Neuronal stem cell (in vitro differentiated cells): Measurements from ENCODE around the gene HLA-DMA.

Experiments
- DNase-seq: peaks from one replicate; pipeline ENCODE4 v3.0.0-alpha.2; 2013; ENCODE audit warnings: low spot score
- H2AFZ ChIP-seq: one replicate; pipeline ENCODE4 v1.6.1; 2013; ENCODE audit warnings: mild to moderate bottlenecking, low read length, inconsistent platforms
- H2AK5ac ChIP-seq: 2 replicates; pipeline ENCODE4 v1.6.1; 2013; ENCODE audit warnings: low read depth, mild to moderate bottlenecking, inconsistent platforms, low read length, moderate library complexity, mixed read lengths
- H2BK120ac ChIP-seq: 2 replicates; pipeline ENCODE4 v1.6.1; 2013; ENCODE audit warnings: low read depth, mild to moderate bottlenecking, inconsistent platforms, low read length, moderate library complexity, mixed read lengths
- H2BK12ac ChIP-seq: one replicate; pipeline ENCODE4 v1.6.1; 2013; ENCODE audit warnings: low read length, inconsistent platforms
- H2BK15ac ChIP-seq: 2 replicates; pipeline ENCODE4 v1.6.1; 2013; ENCODE audit warnings: mild to moderate bottlenecking, low read length, inconsistent platforms, mixed read lengths
- H2BK5ac ChIP-seq: one replicate; pipeline ENCODE4 v1.6.1; 2013; ENCODE audit warnings: inconsistent platforms, mild to moderate bottlenecking, low read length, moderate library complexity
- H3K14ac ChIP-seq: one replicate; pipeline ENCODE4 v1.6.1; 2013; ENCODE audit warnings: low read length, inconsistent platforms
- H3K18ac ChIP-seq: 2 replicates; pipeline ENCODE4 v1.6.1; 2013; ENCODE audit warnings: low read length, inconsistent platforms
- H3K23ac ChIP-seq: 2 replicates; pipeline ENCODE4 v1.6.1; 2013; ENCODE audit warnings: low read depth, mild to moderate bottlenecking, mixed read lengths, low read length, inconsistent platforms; ENCODE audit not compliant: poor library complexity
- H3K27ac ChIP-seq: replicated peaks from 3 replicates; pipeline ENCODE4 v1.5.1; 2013; ENCODE audit warnings: low read length, inconsistent platforms
- H3K27me3 ChIP-seq, 3 experiments: 2 replicates each; pipeline ENCODE4 v1.6.1; 2013; ENCODE audit warnings: low read length in 3 of 3, mild to moderate bottlenecking in 2 of 3, inconsistent platforms in 1 of 3, low read depth in 1 of 3, mixed read lengths in 1 of 3, moderate library complexity in 1 of 3; ENCODE audit not compliant: control insufficient read depth in 3 of 3, insufficient read depth in 3 of 3
- H3K36me3 ChIP-seq, 2 donors: replicated peaks in 1 of 2; 2 replicates each; pipeline ENCODE4 v1.6.1; 2013; ENCODE audit warnings: low read length in 2 of 2; ENCODE audit not compliant: control insufficient read depth in 2 of 2, insufficient read depth in 2 of 2
- H3K4ac ChIP-seq: 2 replicates; pipeline ENCODE4 v1.6.1; 2013; ENCODE audit warnings: inconsistent platforms, mild to moderate bottlenecking, low read length, moderate library complexity
- H3K4me1 ChIP-seq, 2 donors: 1 replicate in 1 of 2; 2 replicates in 1 of 2; pipeline ENCODE4 v1.6.1; 2013; ENCODE audit warnings: low read length in 2 of 2, low read depth in 1 of 2; ENCODE audit not compliant: control insufficient read depth in 2 of 2, insufficient read depth in 1 of 2
- H3K4me2 ChIP-seq: one replicate; pipeline ENCODE4 v1.6.1; 2013; ENCODE audit warnings: mild to moderate bottlenecking, low read length, inconsistent platforms; ENCODE audit not compliant: insufficient read depth, poor library complexity, severe bottlenecking
- H3K4me3 ChIP-seq, 2 donors: 2 replicates each; pipeline ENCODE4 v1.5.1; 2013; ENCODE audit warnings: low read length in 2 of 2, mild to moderate bottlenecking in 2 of 2, inconsistent platforms in 1 of 2, moderate library complexity in 1 of 2
- H3K79me1 ChIP-seq: one replicate; pipeline ENCODE4 v1.6.1; 2013; ENCODE audit warnings: low read depth, mild to moderate bottlenecking, inconsistent platforms, low read length, moderate library complexity
- H3K9ac ChIP-seq: one replicate; pipeline ENCODE4 v1.6.1; 2013; ENCODE audit warnings: mild to moderate bottlenecking, low read depth, low read length, inconsistent platforms; ENCODE audit not compliant: poor library complexity
- H3K9me3 ChIP-seq, 2 donors: replicated peaks in 1 of 2; 2 replicates each; pipeline versions ENCODE3 to v1.6.1; 2013; ENCODE audit warnings: low read length in 2 of 2, mild to moderate bottlenecking in 2 of 2, inconsistent platforms in 1 of 2, low read depth in 1 of 2, mixed read lengths in 1 of 2, moderate library complexity in 1 of 2; ENCODE audit not compliant: control insufficient read depth in 2 of 2, insufficient read depth in 1 of 2
- H4K8ac ChIP-seq: one replicate; pipeline ENCODE4 v1.6.1; 2013; ENCODE audit warnings: low read depth, mild to moderate bottlenecking, inconsistent platforms, low read length, moderate library complexity
- H4K91ac ChIP-seq: one replicate; pipeline ENCODE4 v1.6.1; 2013; ENCODE audit warnings: low read length, low read depth, mild to moderate bottlenecking, inconsistent platforms; ENCODE audit not compliant: poor library complexity
- WGBS, 2 donors: extraction: QIAGEN DNeasy Blood & Tissue Kit; methylation state at CpG; one replicate each; pipeline ENCODE4 v1.1.7; 2013; ENCODE audit warnings: missing lambda C conversion rate in 2 of 2, mixed read lengths in 1 of 2; ENCODE audit not compliant: insufficient read length in 2 of 2, insufficient replicate concordance in 1 of 2; ENCODE audit errors: extremely low coverage in 2 of 2; 5-methylcytosine and 5-hydroxymethylcytosine counted together

HLA-DMA gene

DNA sequence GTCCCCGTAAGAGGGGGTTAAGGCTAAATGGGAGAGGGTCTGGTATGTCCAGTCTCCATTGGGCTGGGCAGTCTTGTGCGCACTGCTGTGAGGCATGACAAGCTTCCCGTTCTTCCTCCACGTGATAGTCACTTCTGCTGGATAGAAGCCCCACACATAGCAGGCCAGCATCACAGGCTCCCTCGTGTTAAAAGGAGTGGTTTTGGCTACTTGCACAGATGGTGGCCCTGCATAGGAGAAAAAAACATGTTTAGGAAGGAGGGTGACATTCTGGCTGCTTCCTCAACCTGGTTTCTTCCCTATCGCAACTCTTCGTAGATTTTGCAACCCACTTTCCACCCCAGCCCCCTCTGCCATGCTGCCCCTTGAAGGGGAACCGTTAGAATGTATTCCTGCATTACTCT lies 15.7 kb downstream of the HLA-DMA start:
- H3K9me3 ChIP-seq: no peaks in the 10 kb centered on the region
- H2BK15ac ChIP-seq: no peak overlapping the region
- no peak overlapping the region for H3K23ac ChIP-seq
- H4K91ac ChIP-seq: no peak overlapping the region
- H3K18ac ChIP-seq: no peak overlapping the region
- H2BK120ac ChIP-seq: no peak overlapping the region
- no peaks in the 10 kb centered on the region for H3K4me1 ChIP-seq
- H3K14ac ChIP-seq: no peak overlapping the region
- H3K36me3 ChIP-seq: no peaks in the 10 kb centered on the region
- no peak overlapping the region for H2AK5ac ChIP-seq
- WGBS, 2 donors: no CpG with 5 or more reads among the region's 8 CpGs
- no peak overlapping the region for H3K4ac ChIP-seq
- H3K4me2 ChIP-seq: no peak overlapping the region
- H3K27me3 ChIP-seq: peaks cover 0 to 37% (median 0%) of the 10 kb centered on the region in 3 experiments
- H2AFZ ChIP-seq: no peak overlapping the region
- DNase-seq: no peak
- no peak overlapping the region for H3K27ac ChIP-seq
- no peak overlapping the region for H4K8ac ChIP-seq
- no peak overlapping the region for H2BK5ac ChIP-seq
- H3K4me3 ChIP-seq: no peak overlapping the region
- H2BK12ac ChIP-seq: no peak overlapping the region
- H3K9ac ChIP-seq: no peak overlapping the region
- no peaks in the 10 kb centered on the region for H3K79me1 ChIP-seq

DNA sequence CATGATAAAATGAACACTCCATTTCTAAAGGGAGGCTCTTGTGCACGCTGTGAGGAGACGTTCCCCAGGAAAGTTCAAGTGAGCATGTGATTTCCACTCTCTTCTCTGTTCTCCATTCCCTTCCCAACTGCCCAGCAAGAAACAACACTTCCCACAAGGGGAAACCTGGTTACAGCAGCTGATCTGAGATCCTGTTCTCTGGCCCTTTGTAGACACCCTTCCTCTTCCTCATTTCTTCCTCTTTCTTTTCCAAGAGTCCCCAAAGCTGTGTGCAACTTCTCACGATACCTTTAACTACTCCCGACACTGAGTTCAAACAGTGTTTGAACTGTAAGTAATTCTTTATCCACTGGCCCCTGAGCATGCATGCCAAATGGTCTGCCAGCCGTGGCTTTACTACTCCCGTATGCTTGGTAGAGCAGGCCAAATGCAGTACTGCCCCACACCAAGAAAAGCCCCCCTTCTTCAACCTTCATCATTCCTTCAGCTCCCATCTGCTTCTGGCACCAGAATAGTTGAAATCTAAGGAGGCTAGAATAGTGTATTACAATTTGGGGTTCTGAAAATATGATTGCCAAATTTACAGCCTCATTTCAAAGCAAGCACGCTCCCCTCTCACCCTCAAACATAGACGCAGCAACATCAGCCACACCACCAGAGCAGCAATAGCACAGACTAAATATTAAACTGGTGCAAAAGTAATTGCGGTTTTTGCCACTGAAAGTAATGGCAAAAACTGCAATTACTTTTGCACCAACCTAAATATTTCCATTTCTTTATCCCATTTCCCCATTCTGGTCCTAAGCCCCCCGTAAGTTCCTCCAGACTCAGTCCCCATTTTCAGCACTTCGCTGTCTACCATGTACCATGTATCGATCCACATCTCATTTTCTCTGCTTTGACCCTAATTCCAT lies 16.4 kb downstream of the HLA-DMA start:
- Histone ChIP-seq H3K36me3 (no peaks in the 10 kb centered on the region), H4K8ac (no peak overlapping the region), H3K14ac (no peak overlapping the region), H3K9me3 (no peaks in the 10 kb centered on the region), H2AK5ac (no peak overlapping the region), H2AFZ (no peak overlapping the region), H3K4me3 (no peak overlapping the region), H2BK12ac (no peak overlapping the region), H3K79me1 (no peaks in the 10 kb centered on the region), H3K23ac (no peak overlapping the region), H4K91ac (no peak overlapping the region), H3K9ac (no peak overlapping the region), H3K4ac (no peak overlapping the region), H3K27me3 (peaks cover 0 to 37% (median 0%) of the 10 kb centered on the region in 3 experiments), H3K27ac (no peak overlapping the region), H3K4me1 (no peaks in the 10 kb centered on the region), H2BK120ac (no peak overlapping the region), H3K18ac (no peak overlapping the region), H2BK5ac (no peak overlapping the region), H2BK15ac (no peak overlapping the region), H3K4me2 (no peak overlapping the region)
- DNase-seq: no peak
- no CpG with 5 or more reads among the region's 12 CpGs for WGBS, 2 donors

DNA sequence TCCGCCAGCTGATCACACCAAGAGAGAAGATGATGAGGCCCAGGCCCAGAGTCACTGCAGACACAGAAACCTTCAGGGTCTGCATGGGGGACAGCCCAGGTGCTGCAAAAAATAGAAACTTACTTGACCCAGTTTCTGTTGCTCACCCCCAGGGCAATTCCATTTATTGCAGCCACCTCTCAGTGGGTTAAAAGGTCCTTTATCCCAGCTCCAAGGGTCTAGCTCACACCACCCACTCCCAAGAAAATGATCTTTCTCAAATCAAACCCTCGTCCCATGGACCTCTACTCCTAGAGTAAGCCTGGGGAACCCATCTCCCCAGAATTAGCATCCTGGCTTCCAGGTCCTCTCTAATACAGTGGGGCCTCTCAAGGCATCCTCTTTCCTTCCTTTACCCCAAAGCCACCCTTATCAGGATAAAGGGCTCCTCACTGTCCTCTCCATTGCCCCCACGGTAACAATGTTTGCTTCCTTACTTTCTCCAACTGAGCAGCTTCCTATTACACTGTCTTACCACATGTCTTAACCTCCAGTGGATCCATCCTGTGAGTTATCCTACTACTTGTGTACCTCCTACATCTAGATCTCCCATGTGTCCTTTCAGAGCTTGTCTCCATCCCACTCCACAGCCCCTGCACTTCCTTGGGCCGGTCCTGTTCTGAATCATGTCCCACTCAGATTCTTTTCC lies 17.2 kb downstream of the HLA-DMA start:
- Histone ChIP-seq H3K14ac (no peak overlapping the region), H2BK15ac (no peak overlapping the region), H3K4me1 (no peaks in the 10 kb centered on the region), H2AK5ac (no peak overlapping the region), H4K91ac (no peak overlapping the region), H3K79me1 (no peaks in the 10 kb centered on the region), H3K27me3 (peaks cover 0 to 44% (median 0%) of the 10 kb centered on the region in 3 experiments), H3K23ac (no peak overlapping the region), H3K18ac (no peak overlapping the region), H2BK120ac (no peak overlapping the region), H3K27ac (no peak overlapping the region), H2AFZ (no peak overlapping the region), H3K9me3 (no peaks in the 10 kb centered on the region), H3K4ac (no peak overlapping the region), H3K9ac (no peak overlapping the region), H2BK5ac (no peak overlapping the region), H2BK12ac (no peak overlapping the region), H3K4me3 (no peak overlapping the region), H4K8ac (no peak overlapping the region), H3K4me2 (no peak overlapping the region), H3K36me3 (no peaks in the 10 kb centered on the region)
- DNase-seq: no peak
- no CpG with 5 or more reads among the region's 4 CpGs for WGBS, 2 donors

DNA sequence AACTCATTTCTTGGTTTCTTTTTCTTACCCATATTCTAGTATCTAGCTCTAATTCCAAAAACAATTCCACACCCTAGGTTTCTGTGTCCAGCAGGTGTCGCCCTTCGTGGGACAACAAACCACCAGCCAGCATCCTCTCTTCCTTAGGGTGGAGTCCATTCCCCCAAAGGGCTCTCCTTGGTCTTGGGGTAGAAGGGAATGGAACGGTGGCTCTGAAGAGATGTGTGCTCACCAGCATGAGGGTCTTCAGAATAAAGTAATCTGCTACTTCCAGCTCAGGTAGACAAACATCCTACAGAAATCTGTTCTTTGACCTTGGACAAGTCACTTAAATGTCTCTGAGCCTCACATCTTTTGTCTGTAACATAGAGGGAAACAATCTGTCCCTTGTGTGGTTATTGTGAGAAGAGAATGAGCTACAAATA lies 19.2 kb downstream of the HLA-DMA start:
- no peaks in the 10 kb centered on the region for H3K9me3 ChIP-seq
- H3K4me1 ChIP-seq: no peaks in the 10 kb centered on the region
- no peak overlapping the region for H4K8ac ChIP-seq
- no peak overlapping the region for H2BK15ac ChIP-seq
- H3K4me2 ChIP-seq: no peak overlapping the region
- H3K27me3 ChIP-seq: peaks cover 0 to 51% (median 0%) of the 10 kb centered on the region in 3 experiments
- H3K18ac ChIP-seq: no peak overlapping the region
- no peak overlapping the region for H3K4me3 ChIP-seq
- no CpG with 5 or more reads among the region's 3 CpGs for WGBS, 2 donors
- H3K9ac ChIP-seq: no peak overlapping the region
- no peak overlapping the region for H3K23ac ChIP-seq
- no peak overlapping the region for H3K27ac ChIP-seq
- H2AFZ ChIP-seq: no peak overlapping the region
- DNase-seq: peak; percentile 67
- no peak overlapping the region for H2BK12ac ChIP-seq
- H3K14ac ChIP-seq: no peak overlapping the region
- no peaks in the 10 kb centered on the region for H3K36me3 ChIP-seq
- H2AK5ac ChIP-seq: no peak overlapping the region
- no peak overlapping the region for H2BK120ac ChIP-seq
- no peaks in the 10 kb centered on the region for H3K79me1 ChIP-seq
- no peak overlapping the region for H4K91ac ChIP-seq
- no peak overlapping the region for H3K4ac ChIP-seq
- no peak overlapping the region for H2BK5ac ChIP-seq
